Breast epithelium (tissue), 3 donors: Measurements from ENCODE around the gene NEK3.

Experiments
- POLR2AphosphoS5 ChIP-seq, 3 donors: sonication (generic); formaldehyde crosslinking; IDR thresholded peaks; one replicate each; pipeline ENCODE4 v1.6.1; 2017; ENCODE audit warnings: antibody characterized with exemption in 3 of 3
- TF ChIP-seq, protein P1 (sequence below), 3 donors: fragments of 450-650 bp; IDR thresholded peaks; one replicate each; pipeline ENCODE4 v1.5.1; 2016 to 2017; ENCODE audit warnings: antibody characterized with exemption in 3 of 3, mild to moderate bottlenecking in 3 of 3, moderate library complexity in 3 of 3

DNA sequence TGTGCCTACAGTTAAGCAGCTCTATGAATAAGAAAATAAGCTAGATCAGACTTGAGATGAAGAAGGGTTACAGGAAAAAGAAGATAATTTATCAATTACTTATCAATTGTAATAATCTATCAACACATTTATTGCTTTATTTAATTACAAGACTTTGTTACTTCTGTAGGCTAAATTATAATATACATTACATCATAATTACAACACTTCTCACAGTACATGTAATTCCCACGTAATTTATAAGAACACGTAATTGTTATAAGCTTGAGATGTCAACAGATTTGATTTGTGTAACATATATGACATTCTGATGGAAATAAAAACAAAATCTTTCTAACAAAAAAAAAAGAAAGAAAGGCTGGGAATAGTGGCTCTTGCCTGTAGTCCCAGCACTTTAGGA, 67.3 kb downstream of the NEK3 start:
- TF ChIP-seq, protein P1, sequence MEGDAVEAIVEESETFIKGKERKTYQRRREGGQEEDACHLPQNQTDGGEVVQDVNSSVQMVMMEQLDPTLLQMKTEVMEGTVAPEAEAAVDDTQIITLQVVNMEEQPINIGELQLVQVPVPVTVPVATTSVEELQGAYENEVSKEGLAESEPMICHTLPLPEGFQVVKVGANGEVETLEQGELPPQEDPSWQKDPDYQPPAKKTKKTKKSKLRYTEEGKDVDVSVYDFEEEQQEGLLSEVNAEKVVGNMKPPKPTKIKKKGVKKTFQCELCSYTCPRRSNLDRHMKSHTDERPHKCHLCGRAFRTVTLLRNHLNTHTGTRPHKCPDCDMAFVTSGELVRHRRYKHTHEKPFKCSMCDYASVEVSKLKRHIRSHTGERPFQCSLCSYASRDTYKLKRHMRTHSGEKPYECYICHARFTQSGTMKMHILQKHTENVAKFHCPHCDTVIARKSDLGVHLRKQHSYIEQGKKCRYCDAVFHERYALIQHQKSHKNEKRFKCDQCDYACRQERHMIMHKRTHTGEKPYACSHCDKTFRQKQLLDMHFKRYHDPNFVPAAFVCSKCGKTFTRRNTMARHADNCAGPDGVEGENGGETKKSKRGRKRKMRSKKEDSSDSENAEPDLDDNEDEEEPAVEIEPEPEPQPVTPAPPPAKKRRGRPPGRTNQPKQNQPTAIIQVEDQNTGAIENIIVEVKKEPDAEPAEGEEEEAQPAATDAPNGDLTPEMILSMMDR (IDR thresholded peaks at IDR 0.05) = no peak
- TF ChIP-seq POLR2AphosphoS5 (IDR thresholded peaks at IDR 0.05) = no peak
